Fibroblast of lung (primary cell): Measurements from ENCODE around the gene IGFL4.

Experiments used
- EZH2 ChIP-seq: IDR thresholded peaks from 2 replicates; pipeline ENCODE4 v1.5.1; 2012; ENCODE audit warnings: low read length, control low read depth, mild to moderate bottlenecking; ENCODE audit errors: missing control alignments
- TF ChIP-seq, protein P1 (sequence below), 2 donors: IDR thresholded peaks in 1 of 2; conservative IDR thresholded peaks in 1 of 2; 1 replicate in 1 of 2; 2 replicates in 1 of 2; pipeline ENCODE4 v1.5.1; 2011 to 2012; ENCODE audit warnings: low read length in 2 of 2, control low read depth in 1 of 2, inconsistent platforms in 1 of 2, low read depth in 1 of 2, mild to moderate bottlenecking in 1 of 2

DNA sequence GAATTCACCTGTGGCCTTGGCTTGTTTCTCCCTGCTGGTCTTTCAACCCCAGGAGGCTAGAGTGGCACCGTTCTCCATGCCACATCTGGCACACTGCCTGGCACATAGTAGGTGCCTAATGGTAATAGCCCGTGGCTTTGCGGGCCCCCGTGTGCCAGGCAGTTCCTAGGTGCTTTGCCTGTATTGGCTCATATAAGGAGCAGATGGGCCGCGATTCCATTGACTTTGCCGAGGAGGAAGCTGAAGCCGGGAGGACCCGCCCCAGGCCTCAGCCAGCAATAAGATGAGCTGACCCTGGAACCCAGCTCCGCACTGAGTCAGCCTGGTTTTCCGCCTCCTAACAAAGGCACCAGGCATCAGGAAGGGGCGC is 18.8 kb downstream of the IGFL4 start:
- TF ChIP-seq, protein P1, sequence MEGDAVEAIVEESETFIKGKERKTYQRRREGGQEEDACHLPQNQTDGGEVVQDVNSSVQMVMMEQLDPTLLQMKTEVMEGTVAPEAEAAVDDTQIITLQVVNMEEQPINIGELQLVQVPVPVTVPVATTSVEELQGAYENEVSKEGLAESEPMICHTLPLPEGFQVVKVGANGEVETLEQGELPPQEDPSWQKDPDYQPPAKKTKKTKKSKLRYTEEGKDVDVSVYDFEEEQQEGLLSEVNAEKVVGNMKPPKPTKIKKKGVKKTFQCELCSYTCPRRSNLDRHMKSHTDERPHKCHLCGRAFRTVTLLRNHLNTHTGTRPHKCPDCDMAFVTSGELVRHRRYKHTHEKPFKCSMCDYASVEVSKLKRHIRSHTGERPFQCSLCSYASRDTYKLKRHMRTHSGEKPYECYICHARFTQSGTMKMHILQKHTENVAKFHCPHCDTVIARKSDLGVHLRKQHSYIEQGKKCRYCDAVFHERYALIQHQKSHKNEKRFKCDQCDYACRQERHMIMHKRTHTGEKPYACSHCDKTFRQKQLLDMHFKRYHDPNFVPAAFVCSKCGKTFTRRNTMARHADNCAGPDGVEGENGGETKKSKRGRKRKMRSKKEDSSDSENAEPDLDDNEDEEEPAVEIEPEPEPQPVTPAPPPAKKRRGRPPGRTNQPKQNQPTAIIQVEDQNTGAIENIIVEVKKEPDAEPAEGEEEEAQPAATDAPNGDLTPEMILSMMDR (conservative IDR thresholded peaks at IDR 0.05 in 1 of 2, IDR thresholded peaks at IDR 0.05 in 1 of 2; ENCODE audit: low read depth in 1 of 2, low read length in 2 of 2) = no peak
- no peak for TF ChIP-seq EZH2
